PC-3 (cell line): ENCODE data around the gene ERBB4.

Experiments
- EZH2 ChIP-seq: fragments of 300-600 bp; sonication (generic); IDR thresholded peaks from one replicate; pipeline ENCODE4 v1.6.1; 2017; ENCODE audit warnings: antibody characterized with exemption, mild to moderate bottlenecking, low read length; ENCODE audit not compliant: unreplicated experiment
- EZH2phosphoT487 ChIP-seq: fragments of 300-600 bp; sonication (generic); IDR thresholded peaks from 2 replicates; pipeline ENCODE4 v1.6.1; 2018; ENCODE audit warnings: mild to moderate bottlenecking, antibody characterized with exemption, low read length, borderline replicate concordance
- TF ChIP-seq, protein P1 (sequence below): fragments of 300-600 bp; sonication (generic); conservative IDR thresholded peaks from 2 replicates; pipeline ENCODE4 v1.5.1; 2017; ENCODE audit warnings: antibody characterized with exemption, low read depth, mild to moderate bottlenecking, low read length

DNA sequence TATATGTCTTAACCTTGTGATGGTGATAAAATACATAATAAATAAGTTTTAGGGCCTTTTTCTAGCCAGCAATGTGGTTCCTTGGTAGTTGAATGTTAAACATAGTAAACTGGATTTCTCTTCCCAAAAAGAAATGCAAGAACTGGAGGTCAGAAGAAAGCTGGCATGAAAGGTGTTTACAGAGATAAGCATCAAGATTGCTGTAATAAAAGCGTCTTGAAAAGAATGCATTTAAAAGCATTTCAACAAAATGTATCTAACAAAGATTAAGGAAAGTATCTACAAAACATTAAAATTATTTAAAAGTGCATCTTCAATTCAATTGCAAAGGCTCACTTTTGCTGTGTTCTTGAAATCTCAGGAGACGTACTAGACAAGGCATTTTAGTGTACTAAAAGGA is 419.0 kb downstream of the ERBB4 start:
- TF ChIP-seq, protein P1, sequence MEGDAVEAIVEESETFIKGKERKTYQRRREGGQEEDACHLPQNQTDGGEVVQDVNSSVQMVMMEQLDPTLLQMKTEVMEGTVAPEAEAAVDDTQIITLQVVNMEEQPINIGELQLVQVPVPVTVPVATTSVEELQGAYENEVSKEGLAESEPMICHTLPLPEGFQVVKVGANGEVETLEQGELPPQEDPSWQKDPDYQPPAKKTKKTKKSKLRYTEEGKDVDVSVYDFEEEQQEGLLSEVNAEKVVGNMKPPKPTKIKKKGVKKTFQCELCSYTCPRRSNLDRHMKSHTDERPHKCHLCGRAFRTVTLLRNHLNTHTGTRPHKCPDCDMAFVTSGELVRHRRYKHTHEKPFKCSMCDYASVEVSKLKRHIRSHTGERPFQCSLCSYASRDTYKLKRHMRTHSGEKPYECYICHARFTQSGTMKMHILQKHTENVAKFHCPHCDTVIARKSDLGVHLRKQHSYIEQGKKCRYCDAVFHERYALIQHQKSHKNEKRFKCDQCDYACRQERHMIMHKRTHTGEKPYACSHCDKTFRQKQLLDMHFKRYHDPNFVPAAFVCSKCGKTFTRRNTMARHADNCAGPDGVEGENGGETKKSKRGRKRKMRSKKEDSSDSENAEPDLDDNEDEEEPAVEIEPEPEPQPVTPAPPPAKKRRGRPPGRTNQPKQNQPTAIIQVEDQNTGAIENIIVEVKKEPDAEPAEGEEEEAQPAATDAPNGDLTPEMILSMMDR, result no peak
- TF ChIP-seq EZH2, result no peak
- TF ChIP-seq EZH2phosphoT487, result no peak
